Kidney epithelial cell (primary cell): ENCODE data around the gene FGF1. TPM values are rescaled to one million over a fixed set of nuclear protein-coding genes. Genes with fewer than 3 reads are reported as not detected.

Experiments used
- DNase-seq: peaks from one replicate; pipeline ENCODE4 v3.0.0-alpha.2; 2010; ENCODE audit warnings: low read depth
- H3K27me3 ChIP-seq: 2 replicates; pipeline ENCODE4 v1.6.0; 2011; ENCODE audit warnings: low read length; ENCODE audit not compliant: control insufficient read depth, insufficient read depth
- H3K36me3 ChIP-seq: 2 replicates; pipeline ENCODE4 v1.5.1; 2011; ENCODE audit warnings: low read length; ENCODE audit not compliant: control insufficient read depth, insufficient read depth
- H3K4me3 ChIP-seq: 2 replicates; pipeline ENCODE4 v1.5.1; 2011; ENCODE audit warnings: low read depth, mild to moderate bottlenecking, control low read depth, low read length
- total RNA-seq: library from RNA; depleted of rRNA; stranded (reverse); fragments of >200 nt; gene quantifications from 2 replicates; pipeline ENCODE4 v1.2.3, GENCODE V29; 2015
- TF ChIP-seq, protein P1 (sequence below): IDR thresholded peaks from 2 replicates; pipeline ENCODE4 v1.5.1; 2011; ENCODE audit warnings: mild to moderate bottlenecking, moderate library complexity, low read length, control low read depth, inconsistent platforms; ENCODE audit not compliant: insufficient read depth, poor library complexity, severe bottlenecking

Gene FGF1
- total RNA-seq, 1 donor from 2014 or later: 12.1 TPM

DNA sequence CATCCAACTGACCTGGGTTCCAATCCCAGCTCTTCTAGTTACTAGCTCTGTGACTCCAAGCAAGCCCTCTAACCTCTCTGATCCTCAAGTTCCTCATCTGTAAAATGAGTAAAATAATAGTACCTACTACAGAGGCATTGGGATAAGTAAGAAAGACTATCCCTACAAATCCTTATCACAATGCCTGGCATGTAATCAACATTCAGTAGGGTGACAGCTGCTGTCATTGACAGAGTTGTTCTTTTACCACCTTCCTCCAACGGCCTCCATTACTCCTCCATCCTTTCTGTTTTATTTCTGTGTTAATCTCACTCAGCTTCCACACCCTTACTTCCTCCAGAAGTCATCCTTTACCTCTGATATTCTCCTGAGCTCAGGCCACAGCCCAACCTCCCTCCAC is 40.4 kb downstream of the FGF1 start:
- no peaks in the 10 kb centered on the region for H3K27me3 ChIP-seq
- DNase-seq: no peak
- no peaks in the 10 kb centered on the region for H3K36me3 ChIP-seq
- no peak overlapping the region for H3K4me3 ChIP-seq
- TF ChIP-seq, protein P1, sequence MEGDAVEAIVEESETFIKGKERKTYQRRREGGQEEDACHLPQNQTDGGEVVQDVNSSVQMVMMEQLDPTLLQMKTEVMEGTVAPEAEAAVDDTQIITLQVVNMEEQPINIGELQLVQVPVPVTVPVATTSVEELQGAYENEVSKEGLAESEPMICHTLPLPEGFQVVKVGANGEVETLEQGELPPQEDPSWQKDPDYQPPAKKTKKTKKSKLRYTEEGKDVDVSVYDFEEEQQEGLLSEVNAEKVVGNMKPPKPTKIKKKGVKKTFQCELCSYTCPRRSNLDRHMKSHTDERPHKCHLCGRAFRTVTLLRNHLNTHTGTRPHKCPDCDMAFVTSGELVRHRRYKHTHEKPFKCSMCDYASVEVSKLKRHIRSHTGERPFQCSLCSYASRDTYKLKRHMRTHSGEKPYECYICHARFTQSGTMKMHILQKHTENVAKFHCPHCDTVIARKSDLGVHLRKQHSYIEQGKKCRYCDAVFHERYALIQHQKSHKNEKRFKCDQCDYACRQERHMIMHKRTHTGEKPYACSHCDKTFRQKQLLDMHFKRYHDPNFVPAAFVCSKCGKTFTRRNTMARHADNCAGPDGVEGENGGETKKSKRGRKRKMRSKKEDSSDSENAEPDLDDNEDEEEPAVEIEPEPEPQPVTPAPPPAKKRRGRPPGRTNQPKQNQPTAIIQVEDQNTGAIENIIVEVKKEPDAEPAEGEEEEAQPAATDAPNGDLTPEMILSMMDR: no peak

DNA sequence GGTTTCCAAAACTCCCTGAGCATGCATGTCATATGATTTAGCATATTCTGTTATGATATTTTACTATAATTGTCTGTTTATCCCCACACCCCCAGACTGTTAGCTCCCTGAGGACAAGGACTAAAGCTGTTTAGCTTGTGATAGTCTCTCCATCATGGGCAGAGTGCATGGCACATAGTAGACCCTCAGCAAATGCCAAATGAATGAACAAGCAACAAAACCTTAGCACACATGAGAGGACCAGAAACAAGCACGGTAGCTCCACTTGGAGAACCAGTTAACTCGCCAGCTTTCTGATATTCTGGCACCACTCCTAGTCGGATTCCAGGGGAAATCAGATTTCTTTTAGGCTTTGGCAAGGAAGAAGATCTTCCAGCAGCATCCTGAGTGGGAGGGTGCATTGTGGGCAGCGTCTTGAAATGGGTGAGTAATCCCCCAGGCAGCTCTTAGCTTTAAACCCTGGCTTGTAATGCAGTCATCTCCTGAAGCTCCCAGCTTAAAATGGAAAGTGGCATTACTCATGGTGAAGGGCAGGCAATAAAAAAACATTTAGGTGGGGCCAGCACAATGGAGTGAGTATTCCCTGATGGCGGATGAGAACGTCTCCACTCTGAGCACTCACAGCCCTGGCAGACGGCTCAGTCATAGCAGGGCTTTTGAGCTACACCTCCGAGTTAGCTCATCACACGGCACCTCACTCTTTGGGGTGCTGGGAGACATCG is 41.1 kb downstream of the FGF1 start:
- TF ChIP-seq, protein P1: no peak
- H3K4me3 ChIP-seq: no peak overlapping the region
- H3K36me3 ChIP-seq: no peaks in the 10 kb centered on the region
- peak; percentile 99 for DNase-seq
- no peaks in the 10 kb centered on the region for H3K27me3 ChIP-seq

DNA sequence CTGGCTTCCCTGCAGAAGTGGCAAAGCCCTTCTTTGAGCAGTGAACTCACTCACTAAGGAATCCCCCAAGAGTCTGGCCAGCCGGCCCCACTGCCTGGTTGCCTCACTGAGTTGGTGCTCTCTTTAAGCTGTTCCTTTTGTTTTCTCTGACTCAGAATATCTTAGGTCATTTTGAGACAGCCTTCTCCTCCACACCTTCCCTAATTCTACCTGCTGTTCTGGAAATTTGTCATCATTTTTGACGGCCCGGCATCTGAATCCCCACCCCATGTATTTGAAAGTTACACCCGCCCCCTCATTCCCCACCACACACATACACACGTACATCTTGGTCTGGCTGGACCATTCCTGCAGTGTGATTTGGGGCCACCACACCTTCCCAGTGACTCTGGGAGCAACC is 41.8 kb downstream of the FGF1 start:
- TF ChIP-seq, protein P1: no peak
- no peak for DNase-seq
- no peak overlapping the region for H3K4me3 ChIP-seq
- H3K27me3 ChIP-seq: no peaks in the 10 kb centered on the region
- H3K36me3 ChIP-seq: no peaks in the 10 kb centered on the region

DNA sequence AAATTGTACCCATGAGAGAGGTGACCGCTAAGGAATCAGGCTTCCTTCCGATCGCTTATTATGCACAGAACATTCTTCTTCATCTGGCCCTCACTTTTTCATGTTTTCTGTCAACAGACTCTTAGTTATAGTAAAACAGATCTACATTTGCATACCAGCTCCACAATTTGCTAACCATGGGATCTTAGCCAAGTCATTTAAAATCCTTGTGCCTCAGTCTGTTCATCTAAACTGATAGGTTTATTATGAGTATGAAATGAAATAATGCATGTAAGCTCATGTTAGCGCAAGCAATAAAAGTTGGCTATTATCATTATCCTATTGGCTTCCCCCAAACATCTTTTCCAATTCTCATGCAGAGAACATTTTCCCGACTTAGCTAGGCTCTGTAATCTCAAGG is 42.3 kb downstream of the FGF1 start:
- no peaks in the 10 kb centered on the region for H3K36me3 ChIP-seq
- no peak overlapping the region for H3K4me3 ChIP-seq
- no peaks in the 10 kb centered on the region for H3K27me3 ChIP-seq
- TF ChIP-seq, protein P1: no peak
- no peak for DNase-seq

DNA sequence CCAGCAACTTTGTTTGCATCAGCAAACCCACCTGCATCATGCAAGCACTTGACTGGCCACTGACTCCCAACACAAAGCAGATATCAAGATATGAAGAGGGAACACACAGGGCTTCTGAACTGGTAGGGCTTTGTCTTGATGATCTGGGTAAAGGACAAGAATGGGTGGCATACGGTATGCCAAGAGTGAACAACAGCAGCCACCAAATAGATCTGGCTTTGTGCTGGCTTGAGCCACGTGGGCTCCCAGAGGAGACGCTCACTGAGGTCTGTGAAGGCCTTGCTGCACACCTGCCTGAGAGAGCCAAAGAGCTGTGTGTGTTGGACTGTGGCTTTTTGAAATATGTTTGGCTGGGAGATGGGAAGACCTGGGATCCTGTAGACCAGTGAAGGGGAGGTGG is 43.5 kb downstream of the FGF1 start:
- Histone ChIP-seq H3K36me3 (no peaks in the 10 kb centered on the region), H3K27me3 (no peaks in the 10 kb centered on the region), H3K4me3 (no peak overlapping the region)
- TF ChIP-seq, protein P1: no peak
- no peak for DNase-seq

DNA sequence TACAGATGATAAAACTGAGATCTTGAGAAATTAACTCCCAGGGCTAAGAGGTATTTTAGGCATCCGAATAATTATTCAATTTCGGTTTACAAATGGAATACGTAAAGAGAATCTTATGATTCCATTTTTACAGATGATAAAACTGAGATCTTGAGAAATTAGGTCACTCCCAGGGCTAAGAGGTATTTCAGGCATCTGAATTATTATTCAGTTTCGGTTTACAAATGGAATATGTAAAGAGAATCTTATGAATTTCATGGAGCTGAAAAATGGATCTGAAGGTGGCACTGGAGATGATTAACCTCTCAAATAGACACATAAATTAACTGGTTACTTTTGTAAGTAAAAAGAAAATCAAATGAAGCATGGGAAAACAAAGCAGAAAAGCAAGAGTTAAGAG is 44.2 kb downstream of the FGF1 start:
- Histone ChIP-seq H3K4me3 (no peak overlapping the region), H3K36me3 (no peaks in the 10 kb centered on the region), H3K27me3 (no peaks in the 10 kb centered on the region)
- TF ChIP-seq, protein P1: no peak
- DNase-seq: no peak
